HEK293 (cell line): ENCODE results near the gene DND1.

Experiments used
- EGR2 ChIP-seq: fragments of 450-650 bp; formaldehyde crosslinking; IDR thresholded peaks from 2 replicates; pipeline ENCODE4 v1.5.1; 2016; ENCODE audit warnings: low read depth, missing biosample characterization, missing genetic modification characterization
- FEZF1 ChIP-seq: fragments of 450-650 bp; formaldehyde crosslinking; IDR thresholded peaks from 2 replicates; pipeline ENCODE4 v1.5.1; 2016; ENCODE audit warnings: missing biosample characterization, missing genetic modification characterization
- GFI1B ChIP-seq: fragments of 450-650 bp; formaldehyde crosslinking; IDR thresholded peaks from 2 replicates; pipeline ENCODE4 v1.5.1; 2016; ENCODE audit warnings: missing biosample characterization, missing genetic modification characterization
- KLF1 ChIP-seq: fragments of 450-650 bp; formaldehyde crosslinking; IDR thresholded peaks from 2 replicates; pipeline ENCODE4 v1.5.1; 2016; ENCODE audit warnings: missing biosample characterization, missing genetic modification characterization
- OVOL3 ChIP-seq: fragments of 450-650 bp; formaldehyde crosslinking; IDR thresholded peaks from 2 replicates; pipeline ENCODE4 v1.5.1; 2016; ENCODE audit warnings: missing biosample characterization, missing genetic modification characterization
- PRDM10 ChIP-seq: fragments of 450-650 bp; formaldehyde crosslinking; IDR thresholded peaks from 2 replicates; pipeline ENCODE4 v1.5.1; 2016; ENCODE audit warnings: missing biosample characterization, missing genetic modification characterization
- ZBTB1 ChIP-seq: fragments of 450-650 bp; formaldehyde crosslinking; IDR thresholded peaks from 2 replicates; pipeline ENCODE4 v1.5.1; 2016; ENCODE audit warnings: missing biosample characterization, missing genetic modification characterization
- ZBTB20 ChIP-seq: fragments of 450-650 bp; formaldehyde crosslinking; IDR thresholded peaks from 2 replicates; pipeline ENCODE4 v1.5.1; 2016; ENCODE audit warnings: missing biosample characterization, missing genetic modification characterization
- ZFP37 ChIP-seq: fragments of 450-650 bp; formaldehyde crosslinking; IDR thresholded peaks from 2 replicates; pipeline ENCODE4 v1.5.1; 2016; ENCODE audit warnings: missing biosample characterization, missing genetic modification characterization
- ZIC2 ChIP-seq: fragments of 450-650 bp; formaldehyde crosslinking; IDR thresholded peaks from 2 replicates; pipeline ENCODE4 v1.5.1; 2016; ENCODE audit warnings: missing biosample characterization, missing genetic modification characterization
- ZNF10 ChIP-seq: fragments of 450-650 bp; formaldehyde crosslinking; IDR thresholded peaks from 2 replicates; pipeline ENCODE4 v1.5.1; 2017; ENCODE audit warnings: missing biosample characterization, missing genetic modification characterization
- ZNF138 ChIP-seq: fragments of 450-650 bp; formaldehyde crosslinking; IDR thresholded peaks from 2 replicates; pipeline ENCODE4 v1.5.1; 2016; ENCODE audit warnings: missing biosample characterization, missing genetic modification characterization, borderline replicate concordance
- ZNF19 ChIP-seq: fragments of 450-650 bp; formaldehyde crosslinking; IDR thresholded peaks from 2 replicates; pipeline ENCODE4; 2016; ENCODE audit warnings: missing biosample characterization, missing genetic modification characterization, low read depth
- ZNF248 ChIP-seq: fragments of 450-650 bp; formaldehyde crosslinking; IDR thresholded peaks from 2 replicates; pipeline ENCODE4 v1.5.1; 2017; ENCODE audit warnings: missing biosample characterization, missing genetic modification characterization
- ZNF311 ChIP-seq: fragments of 450-650 bp; formaldehyde crosslinking; IDR thresholded peaks from 2 replicates; pipeline ENCODE4 v1.5.1; 2017; ENCODE audit warnings: missing biosample characterization, missing genetic modification characterization, borderline replicate concordance
- ZNF350 ChIP-seq: fragments of 450-650 bp; formaldehyde crosslinking; IDR thresholded peaks from 2 replicates; pipeline ENCODE4 v1.5.0; 2017; ENCODE audit warnings: missing biosample characterization, mild to moderate bottlenecking, missing genetic modification characterization
- ZNF473 ChIP-seq: fragments of 450-650 bp; formaldehyde crosslinking; IDR thresholded peaks from 2 replicates; pipeline ENCODE4 v1.5.1; 2017; ENCODE audit warnings: missing biosample characterization, missing genetic modification characterization
- ZNF510 ChIP-seq: fragments of 450-650 bp; formaldehyde crosslinking; IDR thresholded peaks from 2 replicates; pipeline ENCODE4 v1.5.1; 2018; ENCODE audit warnings: mild to moderate bottlenecking, missing genetic modification characterization, missing biosample characterization; ENCODE audit not compliant: insufficient replicate concordance
- ZNF555 ChIP-seq: fragments of 450-650 bp; formaldehyde crosslinking; conservative IDR thresholded peaks from 2 replicates; pipeline ENCODE4 v1.5.1; 2017; ENCODE audit warnings: missing biosample characterization, mild to moderate bottlenecking, missing genetic modification characterization, inconsistent platforms
- ZNF658 ChIP-seq: fragments of 450-650 bp; formaldehyde crosslinking; IDR thresholded peaks from 2 replicates; pipeline ENCODE4; 2016; ENCODE audit warnings: missing biosample characterization, missing genetic modification characterization
- ZNF660 ChIP-seq: fragments of 450-650 bp; IDR thresholded peaks from 2 replicates; pipeline ENCODE4 v1.5.1; 2018; ENCODE audit warnings: missing biosample characterization, mild to moderate bottlenecking, missing genetic modification characterization
- ZNF670 ChIP-seq: fragments of 450-650 bp; formaldehyde crosslinking; IDR thresholded peaks from 2 replicates; pipeline ENCODE4 v1.5.1; 2016; ENCODE audit warnings: missing biosample characterization, missing genetic modification characterization, low read depth
- ZNF747 ChIP-seq: fragments of 450-650 bp; formaldehyde crosslinking; IDR thresholded peaks from 2 replicates; pipeline ENCODE4 v1.5.1; 2016; ENCODE audit warnings: missing biosample characterization, missing genetic modification characterization
- ZNF776 ChIP-seq: fragments of 450-650 bp; formaldehyde crosslinking; IDR thresholded peaks from 2 replicates; pipeline ENCODE4 v1.5.0; 2017; ENCODE audit warnings: missing biosample characterization, missing genetic modification characterization, borderline replicate concordance
- ZNF791 ChIP-seq: fragments of 450-650 bp; formaldehyde crosslinking; IDR thresholded peaks from 2 replicates; pipeline ENCODE4 v1.5.1; 2016; ENCODE audit warnings: missing biosample characterization, missing genetic modification characterization
- ZNF830 ChIP-seq: fragments of 450-650 bp; IDR thresholded peaks from 2 replicates; pipeline ENCODE4 v1.5.0; 2018; ENCODE audit warnings: missing biosample characterization, missing genetic modification characterization, low read depth, mild to moderate bottlenecking, moderate library complexity
- ZSCAN16 ChIP-seq: fragments of 450-650 bp; formaldehyde crosslinking; IDR thresholded peaks from 2 replicates; pipeline ENCODE4 v1.5.1; 2016; ENCODE audit warnings: missing biosample characterization, missing genetic modification characterization
- TF ChIP-seq, protein P1 (sequence below): fragments of 450-650 bp; formaldehyde crosslinking; IDR thresholded peaks from 2 replicates; pipeline ENCODE4 v1.5.1; 2016; ENCODE audit warnings: missing biosample characterization, missing genetic modification characterization
- TF ChIP-seq, protein P2 (sequence below): fragments of 450-650 bp; formaldehyde crosslinking; IDR thresholded peaks from 2 replicates; pipeline ENCODE4 v1.5.1; 2016; ENCODE audit warnings: missing biosample characterization, missing genetic modification characterization, borderline replicate concordance

The DND1 gene

GRCh38 chr5:140690941-140691924 is 17.9 kb upstream of the DND1 start, which contains the start of the genes HARS1 and HARS2 (continued):
- TF ChIP-seq, protein P1, sequence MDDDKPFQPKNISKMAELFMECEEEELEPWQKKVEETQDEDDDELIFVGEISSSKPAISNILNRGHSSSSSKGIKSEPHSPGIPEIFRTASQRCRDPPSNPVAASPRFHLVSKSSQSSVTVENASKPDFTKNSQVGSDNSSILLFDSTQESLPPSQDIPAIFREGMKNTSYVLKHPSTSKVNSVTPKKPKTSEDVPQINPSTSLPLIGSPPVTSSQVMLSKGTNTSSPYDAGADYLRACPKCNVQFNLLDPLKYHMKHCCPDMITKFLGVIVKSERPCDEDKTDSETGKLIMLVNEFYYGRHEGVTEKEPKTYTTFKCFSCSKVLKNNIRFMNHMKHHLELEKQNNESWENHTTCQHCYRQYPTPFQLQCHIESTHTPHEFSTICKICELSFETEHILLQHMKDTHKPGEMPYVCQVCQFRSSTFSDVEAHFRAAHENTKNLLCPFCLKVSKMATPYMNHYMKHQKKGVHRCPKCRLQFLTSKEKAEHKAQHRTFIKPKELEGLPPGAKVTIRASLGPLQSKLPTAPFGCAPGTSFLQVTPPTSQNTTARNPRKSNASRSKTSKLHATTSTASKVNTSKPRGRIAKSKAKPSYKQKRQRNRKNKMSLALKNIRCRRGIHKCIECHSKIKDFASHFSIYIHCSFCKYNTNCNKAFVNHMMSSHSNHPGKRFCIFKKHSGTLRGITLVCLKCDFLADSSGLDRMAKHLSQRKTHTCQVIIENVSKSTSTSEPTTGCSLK = no peak
- TF ChIP-seq OVOL3 (tag by site-specific recombination) (peak; percentile 7; the same call in 1 of the 2 replicates), ZNF473 (tag by site-specific recombination) (no peak), KLF1 (tag by site-specific recombination) (peak; percentile 61), GFI1B (tag by site-specific recombination) (no peak), ZNF138 (tag by site-specific recombination) (no peak), ZNF19 (tag by site-specific recombination) (no peak), ZBTB20 (peak; percentile 59; the same call in 1 of the 2 replicates), ZNF776 (no peak), ZSCAN16 (no peak), ZNF660 (tag by site-specific recombination) (peak; percentile 82), ZFP37 (tag by site-specific recombination) (peak; percentile 70; the same call in 1 of the 2 replicates), ZNF830 (tag by site-specific recombination) (no peak), ZNF555 (tag by site-specific recombination) (no peak), ZNF747 (tag by site-specific recombination) (no peak), ZNF670 (tag by site-specific recombination) (no peak), ZNF350 (tag by site-specific recombination) (no peak), FEZF1 (peak; percentile 27), ZBTB1 (no peak), ZNF311 (tag by site-specific recombination) (no peak), ZNF658 (tag by site-specific recombination) (no peak), PRDM10 (tag by site-specific recombination) (peak; percentile 76), ZNF248 (no peak), EGR2 (tag by site-specific recombination) (peak; percentile 97), ZNF10 (tag by site-specific recombination) (no peak; the same call in 1 of the 2 replicates), ZNF510 (tag by site-specific recombination) (no peak), ZIC2 (peak; percentile 67), ZNF791 (tag by site-specific recombination) (no peak)
- TF ChIP-seq, protein P2, sequence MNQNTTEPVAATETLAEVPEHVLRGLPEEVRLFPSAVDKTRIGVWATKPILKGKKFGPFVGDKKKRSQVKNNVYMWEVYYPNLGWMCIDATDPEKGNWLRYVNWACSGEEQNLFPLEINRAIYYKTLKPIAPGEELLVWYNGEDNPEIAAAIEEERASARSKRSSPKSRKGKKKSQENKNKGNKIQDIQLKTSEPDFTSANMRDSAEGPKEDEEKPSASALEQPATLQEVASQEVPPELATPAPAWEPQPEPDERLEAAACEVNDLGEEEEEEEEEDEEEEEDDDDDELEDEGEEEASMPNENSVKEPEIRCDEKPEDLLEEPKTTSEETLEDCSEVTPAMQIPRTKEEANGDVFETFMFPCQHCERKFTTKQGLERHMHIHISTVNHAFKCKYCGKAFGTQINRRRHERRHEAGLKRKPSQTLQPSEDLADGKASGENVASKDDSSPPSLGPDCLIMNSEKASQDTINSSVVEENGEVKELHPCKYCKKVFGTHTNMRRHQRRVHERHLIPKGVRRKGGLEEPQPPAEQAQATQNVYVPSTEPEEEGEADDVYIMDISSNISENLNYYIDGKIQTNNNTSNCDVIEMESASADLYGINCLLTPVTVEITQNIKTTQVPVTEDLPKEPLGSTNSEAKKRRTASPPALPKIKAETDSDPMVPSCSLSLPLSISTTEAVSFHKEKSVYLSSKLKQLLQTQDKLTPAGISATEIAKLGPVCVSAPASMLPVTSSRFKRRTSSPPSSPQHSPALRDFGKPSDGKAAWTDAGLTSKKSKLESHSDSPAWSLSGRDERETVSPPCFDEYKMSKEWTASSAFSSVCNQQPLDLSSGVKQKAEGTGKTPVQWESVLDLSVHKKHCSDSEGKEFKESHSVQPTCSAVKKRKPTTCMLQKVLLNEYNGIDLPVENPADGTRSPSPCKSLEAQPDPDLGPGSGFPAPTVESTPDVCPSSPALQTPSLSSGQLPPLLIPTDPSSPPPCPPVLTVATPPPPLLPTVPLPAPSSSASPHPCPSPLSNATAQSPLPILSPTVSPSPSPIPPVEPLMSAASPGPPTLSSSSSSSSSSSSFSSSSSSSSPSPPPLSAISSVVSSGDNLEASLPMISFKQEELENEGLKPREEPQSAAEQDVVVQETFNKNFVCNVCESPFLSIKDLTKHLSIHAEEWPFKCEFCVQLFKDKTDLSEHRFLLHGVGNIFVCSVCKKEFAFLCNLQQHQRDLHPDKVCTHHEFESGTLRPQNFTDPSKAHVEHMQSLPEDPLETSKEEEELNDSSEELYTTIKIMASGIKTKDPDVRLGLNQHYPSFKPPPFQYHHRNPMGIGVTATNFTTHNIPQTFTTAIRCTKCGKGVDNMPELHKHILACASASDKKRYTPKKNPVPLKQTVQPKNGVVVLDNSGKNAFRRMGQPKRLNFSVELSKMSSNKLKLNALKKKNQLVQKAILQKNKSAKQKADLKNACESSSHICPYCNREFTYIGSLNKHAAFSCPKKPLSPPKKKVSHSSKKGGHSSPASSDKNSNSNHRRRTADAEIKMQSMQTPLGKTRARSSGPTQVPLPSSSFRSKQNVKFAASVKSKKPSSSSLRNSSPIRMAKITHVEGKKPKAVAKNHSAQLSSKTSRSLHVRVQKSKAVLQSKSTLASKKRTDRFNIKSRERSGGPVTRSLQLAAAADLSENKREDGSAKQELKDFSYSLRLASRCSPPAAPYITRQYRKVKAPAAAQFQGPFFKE (tag by site-specific recombination) = no peak
